NCI-H2029 (cell line): ENCODE results near the gene RFC1.
"Not testable (repeated sequence)": the region's sequence is repeated elsewhere in the genome, so short reads cannot be mapped to it uniquely, and the experiment has no call there.

ENCODE experiments used
- DNase-seq: peaks from one replicate; lab custom pipeline; 2025; lab: John Stamatoyannopoulos, UW

The RFC1 gene, protein sequence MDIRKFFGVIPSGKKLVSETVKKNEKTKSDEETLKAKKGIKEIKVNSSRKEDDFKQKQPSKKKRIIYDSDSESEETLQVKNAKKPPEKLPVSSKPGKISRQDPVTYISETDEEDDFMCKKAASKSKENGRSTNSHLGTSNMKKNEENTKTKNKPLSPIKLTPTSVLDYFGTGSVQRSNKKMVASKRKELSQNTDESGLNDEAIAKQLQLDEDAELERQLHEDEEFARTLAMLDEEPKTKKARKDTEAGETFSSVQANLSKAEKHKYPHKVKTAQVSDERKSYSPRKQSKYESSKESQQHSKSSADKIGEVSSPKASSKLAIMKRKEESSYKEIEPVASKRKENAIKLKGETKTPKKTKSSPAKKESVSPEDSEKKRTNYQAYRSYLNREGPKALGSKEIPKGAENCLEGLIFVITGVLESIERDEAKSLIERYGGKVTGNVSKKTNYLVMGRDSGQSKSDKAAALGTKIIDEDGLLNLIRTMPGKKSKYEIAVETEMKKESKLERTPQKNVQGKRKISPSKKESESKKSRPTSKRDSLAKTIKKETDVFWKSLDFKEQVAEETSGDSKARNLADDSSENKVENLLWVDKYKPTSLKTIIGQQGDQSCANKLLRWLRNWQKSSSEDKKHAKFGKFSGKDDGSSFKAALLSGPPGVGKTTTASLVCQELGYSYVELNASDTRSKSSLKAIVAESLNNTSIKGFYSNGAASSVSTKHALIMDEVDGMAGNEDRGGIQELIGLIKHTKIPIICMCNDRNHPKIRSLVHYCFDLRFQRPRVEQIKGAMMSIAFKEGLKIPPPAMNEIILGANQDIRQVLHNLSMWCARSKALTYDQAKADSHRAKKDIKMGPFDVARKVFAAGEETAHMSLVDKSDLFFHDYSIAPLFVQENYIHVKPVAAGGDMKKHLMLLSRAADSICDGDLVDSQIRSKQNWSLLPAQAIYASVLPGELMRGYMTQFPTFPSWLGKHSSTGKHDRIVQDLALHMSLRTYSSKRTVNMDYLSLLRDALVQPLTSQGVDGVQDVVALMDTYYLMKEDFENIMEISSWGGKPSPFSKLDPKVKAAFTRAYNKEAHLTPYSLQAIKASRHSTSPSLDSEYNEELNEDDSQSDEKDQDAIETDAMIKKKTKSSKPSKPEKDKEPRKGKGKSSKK

DNA sequence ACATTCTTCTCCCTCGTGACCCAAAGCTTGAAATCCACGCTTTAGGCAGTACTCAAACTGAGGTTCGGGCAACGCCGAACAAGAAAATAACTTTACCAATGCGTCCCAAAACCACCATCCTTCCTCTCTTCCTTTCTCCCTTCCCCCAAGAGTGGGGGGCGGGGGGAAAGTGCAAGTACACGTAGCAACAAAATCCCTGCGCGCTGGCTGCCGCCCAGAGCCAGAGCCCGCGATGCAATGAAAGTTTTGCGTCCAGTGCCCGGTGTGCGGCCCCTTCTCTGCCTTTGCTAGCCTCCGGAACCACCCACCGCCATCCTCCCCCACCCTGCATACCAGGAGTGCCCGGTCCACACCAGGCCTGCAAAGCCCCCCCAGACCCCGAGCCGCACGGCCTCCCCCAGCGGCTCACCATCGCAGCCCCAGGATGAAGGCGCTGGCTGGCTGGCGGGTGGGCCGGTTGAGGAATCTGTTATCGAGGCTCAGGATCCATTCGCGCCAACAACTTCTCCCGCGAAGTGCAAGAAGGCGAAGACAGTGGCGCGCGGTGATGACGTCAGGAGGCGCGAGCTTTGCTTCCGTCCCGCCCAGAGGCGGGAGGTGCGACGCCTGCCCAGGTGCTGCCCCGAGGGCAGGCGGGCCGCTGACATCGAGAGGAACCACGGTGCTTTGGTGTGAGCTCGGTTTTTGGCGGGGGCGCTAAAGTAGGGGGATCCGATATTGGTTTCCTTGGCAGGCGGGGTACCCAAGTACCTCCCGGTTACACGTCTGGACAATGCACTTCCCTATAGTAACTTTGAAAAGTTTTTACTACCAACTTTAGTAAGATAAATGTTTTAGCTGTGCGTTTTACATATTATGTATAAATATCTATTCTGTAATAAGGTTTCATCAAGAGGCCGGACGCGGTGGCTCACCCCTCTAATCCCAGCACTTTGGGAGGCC is at the start of gene RFC1:
Gene RFC1 (minus strand): TSS at position 533 of the 942 bp plus-strand sequence. CDS start 121 bp downstream, at position 412.
- DNase-seq: peak; percentile 90

DNA sequence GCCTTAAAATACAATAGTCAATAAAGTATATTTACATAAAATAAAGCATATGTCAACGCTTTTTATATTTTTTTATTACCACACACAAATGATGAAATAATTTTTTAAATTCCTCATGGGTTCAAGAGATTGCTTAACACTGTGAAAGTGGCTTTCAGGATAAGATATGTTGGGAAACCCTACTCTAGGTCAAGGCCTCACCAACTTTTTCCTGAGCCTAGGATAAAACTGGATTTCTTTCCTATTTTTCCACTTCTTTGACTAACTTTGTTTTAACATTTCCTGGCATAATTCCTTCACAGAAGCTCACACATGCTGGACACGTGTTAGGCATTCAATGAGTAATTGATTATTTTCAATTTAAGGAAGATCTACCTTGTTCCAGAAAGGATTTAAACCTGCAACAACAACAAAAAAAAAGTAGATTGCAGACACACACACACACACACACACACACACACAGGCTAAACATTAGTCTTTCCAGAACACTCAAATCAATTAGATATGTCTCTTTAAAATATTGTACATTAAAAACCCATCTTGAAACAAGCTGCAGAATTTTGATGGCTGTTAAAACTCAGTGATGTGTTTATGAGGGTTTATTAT is 49.6 kb upstream of the RFC1 start:
- no peak for DNase-seq

DNA sequence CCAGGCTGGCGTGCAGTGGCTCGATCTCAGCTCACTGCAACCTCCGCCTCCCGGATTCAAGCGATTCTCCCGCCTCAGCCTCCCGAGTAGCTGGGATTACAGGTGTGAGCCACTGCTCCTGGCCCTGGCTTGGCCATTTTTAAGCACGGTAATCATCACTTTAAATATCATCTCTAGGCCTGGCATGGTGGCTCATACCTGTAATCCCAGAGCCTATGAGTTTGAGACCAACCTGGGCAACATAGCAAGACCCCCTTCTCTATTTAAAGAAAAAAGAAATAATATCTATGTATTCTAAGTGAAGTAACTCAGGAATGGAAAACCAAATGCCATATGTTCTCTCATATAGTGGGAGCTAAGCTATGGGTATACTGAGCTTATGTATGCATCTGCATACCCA is 45.4 kb upstream of the RFC1 start:
- not testable (repeated sequence) for DNase-seq

DNA sequence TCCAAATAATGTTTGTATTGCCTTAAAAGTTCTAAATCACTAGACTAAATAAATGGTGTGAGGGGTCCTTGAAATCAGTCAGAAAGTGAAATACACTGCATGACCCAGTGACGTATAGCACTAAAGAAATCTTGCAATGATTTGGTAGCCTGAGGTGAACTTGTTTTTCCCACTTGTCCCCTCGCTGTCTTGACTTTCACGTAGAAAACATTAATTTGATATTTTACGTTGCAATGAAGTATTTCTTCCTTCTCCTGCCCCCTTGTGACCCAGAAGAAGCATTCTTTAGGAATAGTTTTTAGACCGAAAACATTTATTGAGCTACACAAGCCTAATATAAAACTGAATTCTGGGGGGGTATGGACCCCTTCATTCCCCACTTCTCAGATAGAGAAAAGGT is 44.3 kb upstream of the RFC1 start:
- no peak for DNase-seq

DNA sequence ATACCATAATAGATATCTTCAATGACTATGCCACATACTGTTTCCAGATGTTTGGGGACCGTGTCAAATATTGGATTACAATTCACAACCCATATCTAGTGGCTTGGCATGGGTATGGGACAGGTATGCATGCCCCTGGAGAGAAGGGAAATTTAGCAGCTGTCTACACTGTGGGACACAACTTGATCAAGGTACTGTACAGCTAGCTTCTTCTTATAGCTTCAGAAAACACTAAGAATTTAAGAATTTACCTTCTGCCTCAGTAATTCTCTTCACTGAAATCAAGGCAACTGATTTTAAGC is 41.4 kb upstream of the RFC1 start:
- no peak for DNase-seq

DNA sequence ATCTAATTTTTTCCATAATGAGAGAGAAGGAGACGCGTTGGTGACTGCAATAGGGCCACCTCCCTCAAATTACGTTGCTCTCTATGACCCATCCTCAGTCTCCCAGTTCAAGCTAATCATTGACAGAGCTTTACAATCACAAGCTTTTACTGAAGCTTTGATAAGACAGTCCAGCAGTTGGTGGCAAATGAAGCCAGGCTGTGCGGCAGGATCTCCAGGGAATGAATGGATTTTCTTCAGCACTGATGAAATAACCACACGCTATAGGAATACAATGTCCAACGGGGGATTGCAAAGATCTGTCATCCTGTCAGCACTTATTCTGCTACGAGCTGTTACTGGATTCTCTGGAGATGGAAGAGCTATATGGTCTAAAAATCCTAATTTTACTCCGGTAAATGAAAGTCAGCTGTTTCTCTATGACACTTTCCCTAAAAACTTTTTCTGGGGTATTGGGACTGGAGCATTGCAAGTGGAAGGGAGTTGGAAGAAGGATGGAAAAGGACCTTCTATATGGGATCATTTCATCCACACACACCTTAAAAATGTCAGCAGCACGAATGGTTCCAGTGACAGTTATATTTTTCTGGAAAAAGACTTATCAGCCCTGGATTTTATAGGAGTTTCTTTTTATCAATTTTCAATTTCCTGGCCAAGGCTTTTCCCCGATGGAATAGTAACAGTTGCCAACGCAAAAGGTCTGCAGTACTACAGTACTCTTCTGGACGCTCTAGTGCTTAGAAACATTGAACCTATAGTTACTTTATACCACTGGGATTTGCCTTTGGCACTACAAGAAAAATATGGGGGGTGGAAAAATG is 40.8 kb upstream of the RFC1 start, which contains the start of gene KLB:
Gene KLB (plus strand): TSS at position 168 of the 821 bp plus-strand sequence. CDS start 20 bp downstream, at position 188.
- no peak for DNase-seq

DNA sequence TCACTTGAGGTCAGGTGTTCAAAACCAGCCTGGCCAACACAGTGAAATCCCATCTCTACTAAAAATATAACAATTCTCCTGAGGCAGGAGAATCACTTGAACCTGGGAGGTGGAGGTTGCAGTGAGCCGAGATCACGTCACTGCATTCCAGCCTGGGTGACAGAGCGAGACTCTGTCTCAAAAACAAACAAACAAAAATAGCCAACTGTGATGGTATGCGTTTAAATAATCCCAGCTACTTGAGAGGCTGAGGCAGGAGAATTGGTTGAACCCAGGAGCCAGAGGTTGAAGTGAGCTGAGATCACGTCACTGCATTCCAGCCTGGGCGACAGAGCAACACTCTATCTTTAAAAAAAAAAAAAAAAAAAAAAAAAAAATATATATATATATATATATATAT is 35.5 kb upstream of the RFC1 start:
- DNase-seq: not testable (repeated sequence)

DNA sequence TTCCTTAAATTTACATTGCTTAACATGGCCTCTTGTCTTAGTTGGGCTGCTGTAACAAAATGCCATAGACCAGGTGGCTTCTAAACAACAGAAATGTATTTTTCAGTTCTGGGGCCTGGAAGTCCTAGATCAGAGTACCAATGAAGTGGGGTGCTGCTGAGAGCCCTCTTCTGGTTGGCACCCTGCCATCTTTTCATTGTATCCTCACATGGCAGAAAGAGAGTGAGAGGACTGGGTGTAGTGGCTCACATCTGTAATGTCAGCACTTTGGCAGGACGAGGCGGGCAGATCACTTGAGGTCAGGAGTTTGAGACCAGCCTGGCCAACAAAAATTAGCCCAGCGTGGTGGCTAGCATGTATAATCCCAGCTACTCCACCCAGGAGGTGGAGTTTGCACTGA is 28.5 kb upstream of the RFC1 start:
- DNase-seq: no peak

- no peak for DNase-seq
Measured at GRCh38 chr4:39390603-39391002, 24.4 kb upstream of the RFC1 start.

DNA sequence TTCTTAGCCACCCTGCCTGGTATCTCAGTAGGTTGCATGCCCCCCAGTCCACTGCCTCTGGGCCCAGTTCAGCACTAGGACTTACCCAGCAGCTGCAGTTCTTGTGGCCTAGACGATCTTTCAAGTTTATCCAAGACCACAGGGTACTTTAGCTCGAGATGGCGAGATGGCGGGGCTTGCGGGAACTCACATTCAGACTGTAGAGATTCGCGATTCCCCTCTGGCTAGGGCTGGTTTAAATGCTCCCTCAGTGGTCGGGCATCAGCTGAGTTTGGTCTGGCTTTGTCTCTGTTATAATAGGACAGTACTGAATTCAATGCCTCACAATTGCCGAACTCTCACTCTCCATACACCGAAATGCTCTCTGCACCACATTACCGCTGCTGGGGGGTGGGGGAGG is 18.4 kb upstream of the RFC1 start:
- no peak for DNase-seq

DNA sequence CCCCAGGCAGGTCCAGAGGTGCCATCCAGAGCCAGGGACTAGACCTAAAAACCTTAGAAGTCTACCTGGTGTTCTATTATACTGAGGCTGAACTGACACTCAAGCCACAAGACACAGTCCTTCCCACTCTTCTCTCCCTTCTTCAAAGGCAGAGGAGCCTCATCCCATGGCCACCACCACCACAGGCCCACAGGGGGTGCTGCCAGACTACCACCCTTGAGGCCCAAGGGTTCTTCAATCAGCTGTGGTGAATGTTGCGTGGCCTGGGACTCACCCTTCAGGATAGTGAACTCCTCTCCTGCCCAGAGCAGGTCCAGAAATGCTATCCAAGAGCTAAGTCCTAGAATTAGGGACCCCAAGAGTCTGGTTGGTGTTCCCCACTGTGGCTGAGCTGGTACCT is 17.5 kb upstream of the RFC1 start:
- DNase-seq: no peak

DNA sequence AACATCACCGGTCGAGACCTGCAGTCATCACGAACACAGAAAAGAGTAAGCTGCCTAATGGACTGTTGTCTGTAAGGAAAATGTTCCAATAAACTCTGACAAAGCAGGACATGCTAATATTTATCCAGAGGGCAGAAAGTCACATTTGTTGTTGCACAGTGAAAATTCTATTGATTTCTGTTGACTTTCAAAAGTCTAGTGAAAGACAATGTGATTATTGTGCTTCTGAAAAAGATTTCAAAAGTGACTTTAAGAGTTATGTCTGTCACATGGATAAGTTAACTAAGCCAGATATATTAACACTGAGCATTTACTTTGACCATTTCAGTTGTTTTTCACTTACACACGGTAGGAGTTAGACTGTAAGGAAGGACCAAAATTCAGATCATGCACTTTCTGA is 9.3 kb upstream of the RFC1 start:
- DNase-seq: no peak

DNA sequence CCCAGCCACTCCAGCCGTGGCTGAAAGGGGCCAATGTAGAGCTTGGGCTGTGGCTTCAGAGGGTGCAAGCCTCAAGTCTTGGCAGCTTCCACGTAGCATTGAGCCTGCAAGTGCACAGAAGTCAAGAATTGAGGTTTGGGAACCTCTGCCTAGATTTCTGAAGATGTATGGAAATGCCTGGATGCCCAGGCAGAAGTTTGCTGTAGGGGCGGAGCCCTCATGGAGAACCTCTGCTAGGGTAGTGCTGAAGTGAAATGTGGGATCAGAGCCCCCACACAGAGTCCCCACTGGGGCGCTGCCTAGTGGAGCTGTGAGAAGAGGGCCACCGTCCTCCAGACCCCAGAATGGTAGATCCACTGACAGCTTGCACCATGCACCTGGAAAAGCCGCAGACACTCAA is 5.0 kb upstream of the RFC1 start:
- DNase-seq: not testable (repeated sequence)

DNA sequence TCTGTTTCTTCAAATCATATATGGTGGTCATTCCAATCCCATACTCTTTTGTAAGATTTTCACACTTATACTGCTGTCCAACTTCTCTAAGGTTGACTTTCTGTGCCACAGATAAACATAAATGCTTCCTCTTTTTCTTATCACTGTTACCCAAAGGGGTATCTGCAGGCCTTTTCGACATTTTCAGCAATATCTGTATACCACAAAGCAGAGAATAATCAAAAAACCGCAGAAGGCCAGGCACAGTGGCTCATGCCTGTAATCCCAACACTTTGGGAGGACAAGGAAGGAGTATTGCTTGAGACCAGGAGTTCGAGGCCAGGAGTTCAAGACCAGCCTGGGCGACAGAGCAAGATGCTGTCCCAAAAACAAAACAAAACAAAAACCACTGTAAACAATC is 3.1 kb upstream of the RFC1 start:
- no peak for DNase-seq

DNA sequence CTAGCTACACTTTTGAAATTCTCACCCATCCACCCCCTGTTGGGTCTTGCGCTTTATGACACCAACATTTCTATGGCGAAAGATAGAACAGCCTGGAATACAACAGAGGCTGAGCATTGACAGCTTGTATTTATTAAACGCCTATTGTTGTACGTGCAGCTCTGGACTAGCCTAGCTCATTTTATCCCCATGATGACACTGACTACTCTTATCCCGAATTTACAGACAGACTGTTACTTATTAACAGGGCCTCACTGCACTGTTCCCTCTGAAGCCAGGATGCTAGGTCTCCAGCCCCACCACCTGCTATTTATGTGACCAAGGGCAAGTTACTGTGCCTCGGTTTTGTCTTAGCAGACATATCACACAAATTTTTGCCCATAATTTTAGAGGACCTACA is 1.0 kb upstream of the RFC1 start:
- DNase-seq: no peak

GRCh38 chr4:39365360-39365759 is 802 bp downstream of the RFC1 start:
- no peak for DNase-seq

GRCh38 chr4:39363773-39364393 is 2.3 kb downstream of the RFC1 start:
- no peak for DNase-seq

GRCh38 chr4:39362827-39363226 is 3.3 kb downstream of the RFC1 start:
- DNase-seq: no peak

DNA sequence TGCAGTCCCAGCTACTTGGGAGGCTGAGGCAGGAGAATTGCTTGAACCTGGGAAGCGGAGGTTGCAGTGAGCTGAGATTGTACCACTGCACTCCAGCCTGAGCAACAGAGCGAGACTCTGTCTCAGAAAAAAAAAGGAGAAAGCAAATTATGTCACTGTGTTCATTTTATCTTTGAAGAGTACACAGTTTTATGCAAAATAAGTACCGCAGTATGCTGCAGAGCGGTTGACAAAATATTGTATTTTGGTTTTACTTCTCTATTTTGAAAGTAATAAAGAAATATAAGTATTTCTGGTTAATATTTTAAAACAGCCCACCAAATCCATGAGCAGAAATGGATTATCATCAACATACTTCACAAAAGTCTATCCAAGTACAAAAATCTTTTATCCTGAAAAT is 5.6 kb downstream of the RFC1 start:
- not testable (repeated sequence) for DNase-seq

DNA sequence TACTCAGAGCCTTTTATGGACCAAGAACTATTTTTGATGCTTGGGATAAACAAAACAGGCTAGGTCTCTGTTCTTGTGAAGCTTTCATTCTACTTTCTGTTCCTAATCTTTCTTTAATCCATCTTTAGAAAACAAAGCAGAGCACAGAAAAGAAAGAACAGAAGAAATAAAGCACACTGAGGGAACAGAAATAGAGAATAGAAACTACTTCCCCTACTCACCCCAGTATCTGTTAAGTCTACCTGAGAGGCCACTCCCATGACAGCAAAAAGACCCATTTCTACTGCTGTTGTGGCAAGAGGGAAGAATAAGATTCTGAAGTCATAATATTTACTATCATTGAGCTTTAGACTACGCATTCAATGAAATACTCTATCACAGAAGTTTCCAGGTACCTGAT is 9.2 kb downstream of the RFC1 start:
- no peak for DNase-seq
